Colonic mucosa (tissue), 4 donors: ENCODE results near the gene MSH2. TPM values are rescaled to one million over a fixed set of nuclear protein-coding genes. Genes with fewer than 3 reads are reported as not detected.
A peak's percentile ranks its signal among the peaks of the same experiment; 100 is the strongest.
"Not testable (repeated sequence)": the region's sequence is repeated elsewhere in the genome, so short reads cannot be mapped to it uniquely, and the experiment has no call there.

Experiments used
- DNase-seq: peaks from one replicate; pipeline ENCODE4 v3.0.0-alpha.2; 2020
- H3K27ac ChIP-seq: fragments of 200-600 bp; one replicate; pipeline ENCODE4 v1.8.0; 2021
- H3K27me3 ChIP-seq: fragments of 200-600 bp; one replicate; pipeline ENCODE4 v1.8.0; 2021
- H3K36me3 ChIP-seq: fragments of 200-600 bp; one replicate; pipeline ENCODE4 v1.8.0; 2021
- H3K4me1 ChIP-seq: fragments of 200-600 bp; one replicate; pipeline ENCODE4 v1.8.0; 2021; ENCODE audit warnings: mild to moderate bottlenecking
- H3K4me3 ChIP-seq: fragments of 200-600 bp; one replicate; pipeline ENCODE4 v1.8.0; 2021
- H3K9ac ChIP-seq, 2 donors: one replicate each; pipeline ENCODE4 v1.7.0; 2013; ENCODE audit warnings: control low read depth in 2 of 2, low read depth in 2 of 2, low read length in 2 of 2
- H3K9me3 ChIP-seq: fragments of 200-600 bp; one replicate; pipeline ENCODE4 v1.8.0; 2021
- CTCF ChIP-seq: fragments of 200-600 bp; IDR thresholded peaks from one replicate; pipeline ENCODE4 v1.8.0; 2022; ENCODE audit warnings: antibody characterized with exemption, mild to moderate bottlenecking
- intact Hi-C: fragments of 100-400 bp; cut with DNase I; formaldehyde crosslinking; loops from one replicate; pipeline ENCODE4 v1.14.1; 2022
- total RNA-seq, 2 donors: library from RNA; stranded (reverse); fragmentation: NEBNext Ultra II Directional in 1 of 2; extraction: Animal tissue kit (Norgen Biotek cat#: 25700) in 1 of 2; gene quantifications; one replicate each; pipeline ENCODE4 v1.2.1, GENCODE V29; 2021
- donor health status: healthy.
- donor health status: DM: no; HTN: no; CAD: no.
- donor health status: DM: no; HTN: no; CAD: no.

The MSH2 gene
- total RNA-seq, 2 donors from 2014 or later = 16.5 to 35.1 TPM

DNA sequence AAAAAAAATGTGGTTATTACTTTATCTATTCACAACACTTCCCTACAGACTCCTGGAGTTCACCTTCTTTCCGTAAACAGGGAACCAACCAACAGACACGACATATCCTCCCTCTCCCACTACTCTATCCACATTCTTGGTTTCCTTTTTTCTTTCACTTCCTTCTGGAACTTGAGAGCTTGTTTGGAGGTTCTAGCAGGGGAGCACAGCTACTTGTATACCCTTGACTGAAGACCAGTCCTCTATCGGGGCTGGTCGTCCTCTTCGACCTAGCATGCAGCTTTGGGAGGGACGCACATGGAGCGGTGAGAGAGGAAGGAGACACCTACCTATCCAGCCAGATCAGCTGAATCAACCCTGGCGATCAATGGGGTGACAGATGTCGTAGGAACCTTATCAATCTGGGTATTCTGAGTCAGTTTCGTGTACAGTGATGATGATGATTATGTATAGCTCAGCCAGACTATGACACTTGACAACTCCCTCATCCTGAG is 43.5 kb upstream of the MSH2 start:
- Histone ChIP-seq H3K27ac (peak overlapping the region; percentile 89), H3K36me3 (no peaks in the 10 kb centered on the region), H3K4me1 (peaks cover 16% of the 10 kb centered on the region), H3K9ac (peak overlapping the region; percentile 5 to 84), H3K4me3 (no peak overlapping the region), H3K27me3 (no peaks in the 10 kb centered on the region), H3K9me3 (no peaks in the 10 kb centered on the region)
- no peak for DNase-seq
- intact Hi-C loops = no loop called here
- TF ChIP-seq CTCF = no peak

DNA sequence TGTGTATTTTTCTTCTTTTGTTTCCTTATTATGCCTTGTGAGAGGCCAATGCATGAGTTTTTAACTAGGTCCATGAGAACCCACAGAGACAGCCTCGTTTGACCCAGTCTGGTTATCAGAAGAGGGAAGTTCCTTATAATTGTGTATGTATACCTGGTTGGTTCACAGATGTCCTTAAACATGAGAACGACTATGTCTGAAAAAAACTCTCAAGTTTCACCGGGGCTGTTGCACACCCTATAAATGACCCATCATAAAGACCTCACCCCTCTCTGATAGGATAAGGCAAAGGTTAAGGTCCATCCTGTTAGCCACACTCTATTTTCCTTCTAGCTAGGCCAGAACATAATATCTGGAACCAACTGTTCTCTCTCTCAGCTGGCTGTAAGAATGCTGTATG is 42.7 kb upstream of the MSH2 start:
- H3K27me3 ChIP-seq = no peaks in the 10 kb centered on the region
- DNase-seq = peak; percentile 67
- no peak overlapping the region for H3K4me3 ChIP-seq
- H3K9ac ChIP-seq = peak overlapping the region in 1 of 2 donors; percentile 84
- H3K9me3 ChIP-seq = no peaks in the 10 kb centered on the region
- H3K36me3 ChIP-seq = no peaks in the 10 kb centered on the region
- intact Hi-C loops = no loop called here
- H3K27ac ChIP-seq = peak overlapping the region; percentile 89
- TF ChIP-seq CTCF = no peak
- peaks cover 16% of the 10 kb centered on the region for H3K4me1 ChIP-seq

- Histone ChIP-seq H3K9ac (peak overlapping the region in 1 of 2 donors; percentile 84), H3K27me3 (no peaks in the 10 kb centered on the region), H3K27ac (peak overlapping the region; percentile 89), H3K9me3 (no peaks in the 10 kb centered on the region), H3K36me3 (no peaks in the 10 kb centered on the region), H3K4me3 (no peak overlapping the region), H3K4me1 (peaks cover 14% of the 10 kb centered on the region)
- peak; percentile 64 for DNase-seq
- intact Hi-C loops = no loop called here
- no peak for TF ChIP-seq CTCF
Observed at GRCh38 chr2:47360927-47361326, 42.0 kb upstream of the MSH2 start.

DNA sequence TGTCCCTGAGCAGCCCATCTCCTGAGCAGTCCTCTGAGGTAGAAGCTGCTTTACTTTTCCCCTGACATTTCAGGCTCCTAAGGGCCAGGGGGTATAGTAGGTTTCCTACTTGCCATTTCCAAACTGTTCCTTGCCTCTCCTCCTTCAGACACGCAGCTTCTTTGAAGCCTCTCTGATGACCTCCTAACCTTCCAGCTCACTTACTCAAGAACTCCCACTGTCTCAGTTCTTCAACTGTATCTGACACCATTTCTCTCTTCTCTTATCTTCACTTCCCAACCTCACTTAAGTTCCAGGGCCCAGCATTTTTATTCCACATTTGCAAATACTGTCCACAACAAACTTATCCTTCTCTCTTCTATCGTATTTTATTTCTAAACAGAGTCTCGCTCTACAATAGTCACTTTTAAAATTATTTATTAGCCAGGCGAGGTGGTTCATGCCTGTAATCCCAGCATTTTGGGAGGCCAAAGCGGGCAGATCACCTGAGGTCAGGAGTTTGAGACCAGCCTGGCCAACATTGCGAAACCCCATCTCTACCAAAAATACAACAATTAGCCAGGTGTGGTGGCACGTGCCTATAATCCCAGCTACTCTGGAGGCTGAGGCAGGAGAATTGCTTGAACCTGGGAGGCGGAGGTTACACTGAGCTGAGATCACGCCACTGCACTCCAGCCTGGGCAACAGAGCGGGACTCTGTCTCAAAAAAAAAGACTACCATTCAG is 41.3 kb upstream of the MSH2 start:
- H3K4me3 ChIP-seq, DNase-seq, H3K9me3 ChIP-seq, H3K27me3 ChIP-seq, H3K4me1 ChIP-seq, intact Hi-C loops, H3K36me3 ChIP-seq: not testable (repeated sequence)
- H3K27ac ChIP-seq = peak overlapping the region; percentile 89
- H3K9ac ChIP-seq = peak overlapping the region in 1 of 2 donors; percentile 84

GRCh38 chr2:47373747-47374146 is 29.2 kb upstream of the MSH2 start:
- H3K4me3 ChIP-seq = peak overlapping the region; percentile 53
- H3K27me3 ChIP-seq = no peaks in the 10 kb centered on the region
- intact Hi-C loops = no loop called here
- H3K9ac ChIP-seq = peak overlapping the region in 1 of 2 donors; percentile 57
- no peaks in the 10 kb centered on the region for H3K9me3 ChIP-seq
- TF ChIP-seq CTCF = no peak
- H3K4me1 ChIP-seq = no peaks in the 10 kb centered on the region
- no peak for DNase-seq
- no peaks in the 10 kb centered on the region for H3K36me3 ChIP-seq
- H3K27ac ChIP-seq = peak overlapping the region; percentile 97

DNA sequence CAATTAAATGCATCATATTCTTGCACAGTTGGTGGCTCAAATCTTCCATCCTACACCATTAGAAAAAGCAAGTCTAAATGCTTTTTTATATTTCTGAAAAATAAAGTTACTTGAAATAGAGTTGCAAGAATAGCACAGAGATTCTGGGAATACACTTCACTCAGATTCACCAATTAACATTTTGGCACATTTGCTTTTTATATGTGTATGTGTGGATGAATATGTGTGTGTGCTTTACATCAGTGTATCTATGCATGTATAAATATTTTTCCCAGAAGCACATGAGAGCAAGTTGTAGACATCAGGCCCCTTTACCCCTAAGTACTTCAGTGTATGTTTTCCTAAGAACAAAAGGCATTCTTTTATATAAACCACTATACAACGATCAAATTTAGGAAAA is 27.6 kb upstream of the MSH2 start:
- Histone ChIP-seq H3K9me3 (no peaks in the 10 kb centered on the region), H3K27me3 (no peaks in the 10 kb centered on the region), H3K9ac (no peak overlapping the region), H3K27ac (no peak overlapping the region), H3K36me3 (no peaks in the 10 kb centered on the region), H3K4me3 (no peak overlapping the region), H3K4me1 (no peaks in the 10 kb centered on the region)
- DNase-seq = no peak
- intact Hi-C loops = no loop called here
- no peak for TF ChIP-seq CTCF
